ENCODE measurements around the gene NIBAN1. TPM values are rescaled to one million over a fixed set of nuclear protein-coding genes. Genes with fewer than 3 reads are reported as not detected.

NIBAN1 gene
- total and polyA plus RNA-seq, 4 donors = 7.5 to 38.5 (median 27.3) TPM

GRCh38 chr1:184943998-184944397, 30.3 kb downstream of the NIBAN1 start:
- Histone ChIP-seq H3K9me3 (ENCODE audit: control insufficient read depth in 4 of 4, insufficient read depth in 3 of 4, low read length in 3 of 4) (no peaks in the 10 kb centered on the region), H3K4me3 (no peak overlapping the region), H3K36me3 (ENCODE audit: control insufficient read depth in 4 of 4, insufficient read depth in 4 of 4, low read length in 4 of 4) (peaks cover 0 to 3% (median 0%) of the 10 kb centered on the region in 4 donors), H3K27me3 (ENCODE audit: control insufficient read depth in 3 of 3, insufficient read depth in 3 of 3, low read length in 2 of 3) (no peaks in the 10 kb centered on the region), H3K27ac (ENCODE audit: low read depth in 1 of 2, low read length in 1 of 2) (no peak overlapping the region), H3K9ac (ENCODE audit: insufficient read depth in 1 of 2, low read length in 2 of 2) (no peak overlapping the region), H3K4me1 (ENCODE audit: control insufficient read depth in 5 of 5, insufficient read depth in 5 of 5, low read length in 5 of 5) (peaks cover 0 to 37% (median 0%) of the 10 kb centered on the region in 5 donors)
- no peak for DNase-seq
- TF ChIP-seq, protein P1, sequence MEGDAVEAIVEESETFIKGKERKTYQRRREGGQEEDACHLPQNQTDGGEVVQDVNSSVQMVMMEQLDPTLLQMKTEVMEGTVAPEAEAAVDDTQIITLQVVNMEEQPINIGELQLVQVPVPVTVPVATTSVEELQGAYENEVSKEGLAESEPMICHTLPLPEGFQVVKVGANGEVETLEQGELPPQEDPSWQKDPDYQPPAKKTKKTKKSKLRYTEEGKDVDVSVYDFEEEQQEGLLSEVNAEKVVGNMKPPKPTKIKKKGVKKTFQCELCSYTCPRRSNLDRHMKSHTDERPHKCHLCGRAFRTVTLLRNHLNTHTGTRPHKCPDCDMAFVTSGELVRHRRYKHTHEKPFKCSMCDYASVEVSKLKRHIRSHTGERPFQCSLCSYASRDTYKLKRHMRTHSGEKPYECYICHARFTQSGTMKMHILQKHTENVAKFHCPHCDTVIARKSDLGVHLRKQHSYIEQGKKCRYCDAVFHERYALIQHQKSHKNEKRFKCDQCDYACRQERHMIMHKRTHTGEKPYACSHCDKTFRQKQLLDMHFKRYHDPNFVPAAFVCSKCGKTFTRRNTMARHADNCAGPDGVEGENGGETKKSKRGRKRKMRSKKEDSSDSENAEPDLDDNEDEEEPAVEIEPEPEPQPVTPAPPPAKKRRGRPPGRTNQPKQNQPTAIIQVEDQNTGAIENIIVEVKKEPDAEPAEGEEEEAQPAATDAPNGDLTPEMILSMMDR (IDR thresholded peaks at IDR 0.05; ENCODE audit: control extremely low read depth, extremely low read depth) = no peak
- ATAC-seq (ENCODE audit: insufficient read depth, low FRiP score) = no peak
- WGBS, 2 donors = 90 to 95% methylated on average over 2 of the region's 2 CpGs

- H3K36me3 ChIP-seq (ENCODE audit: control insufficient read depth in 4 of 4, insufficient read depth in 4 of 4, low read length in 4 of 4) = peaks cover 0 to 3% (median 0%) of the 10 kb centered on the region in 4 donors
- no peak for ATAC-seq (ENCODE audit: insufficient read depth, low FRiP score)
- TF ChIP-seq, protein P1 (IDR thresholded peaks at IDR 0.05; ENCODE audit: control extremely low read depth, extremely low read depth) = no peak
- no peaks in the 10 kb centered on the region for H3K9me3 ChIP-seq (ENCODE audit: control insufficient read depth in 4 of 4, insufficient read depth in 3 of 4, low read length in 3 of 4)
- no peak for DNase-seq
- H3K4me1 ChIP-seq (ENCODE audit: control insufficient read depth in 5 of 5, insufficient read depth in 5 of 5, low read length in 5 of 5) = peaks cover 0 to 40% (median 0%) of the 10 kb centered on the region in 5 donors
- H3K9ac ChIP-seq (ENCODE audit: insufficient read depth in 1 of 2, low read length in 2 of 2) = no peak overlapping the region
- WGBS, 2 donors = 92 to 94% methylated on average over 3 of the region's 3 CpGs
- no peak overlapping the region for H3K27ac ChIP-seq (ENCODE audit: low read depth in 1 of 2, low read length in 1 of 2)
- no peak overlapping the region for H3K4me3 ChIP-seq
- no peaks in the 10 kb centered on the region for H3K27me3 ChIP-seq (ENCODE audit: control insufficient read depth in 3 of 3, insufficient read depth in 3 of 3, low read length in 2 of 3)
These were observed 32.6 kb downstream of the NIBAN1 start for GRCh38 chr1:184941735-184942134.

- peaks cover 0 to 41% (median 0%) of the 10 kb centered on the region in 5 donors for H3K4me1 ChIP-seq (ENCODE audit: control insufficient read depth in 5 of 5, insufficient read depth in 5 of 5, low read length in 5 of 5)
- H3K36me3 ChIP-seq (ENCODE audit: control insufficient read depth in 4 of 4, insufficient read depth in 4 of 4, low read length in 4 of 4) = peaks cover 0 to 3% (median 0%) of the 10 kb centered on the region in 4 donors
- H3K9me3 ChIP-seq (ENCODE audit: control insufficient read depth in 4 of 4, insufficient read depth in 3 of 4, low read length in 3 of 4) = no peaks in the 10 kb centered on the region
- H3K27me3 ChIP-seq (ENCODE audit: control insufficient read depth in 3 of 3, insufficient read depth in 3 of 3, low read length in 2 of 3) = no peaks in the 10 kb centered on the region
- WGBS, 2 donors = 83 to 84% methylated on average over 2 of the region's 2 CpGs
- no peak overlapping the region for H3K27ac ChIP-seq (ENCODE audit: low read depth in 1 of 2, low read length in 1 of 2)
- ATAC-seq (ENCODE audit: insufficient read depth, low FRiP score) (no peak), DNase-seq (no peak)
- H3K4me3 ChIP-seq = no peak overlapping the region
- TF ChIP-seq, protein P1 (IDR thresholded peaks at IDR 0.05; ENCODE audit: control extremely low read depth, extremely low read depth) = no peak
- no peak overlapping the region for H3K9ac ChIP-seq (ENCODE audit: insufficient read depth in 1 of 2, low read length in 2 of 2)
These were observed 32.9 kb downstream of the NIBAN1 start for GRCh38 chr1:184941410-184941733.

Measured in lung (tissue), 12 donors.